Tibial nerve (tissue), 4 donors: ENCODE data around the gene ANKRD11. TPM values are rescaled to one million over a fixed set of nuclear protein-coding genes. Genes with fewer than 3 reads are reported as not detected.

Experiments
- DNase-seq, 2 donors: peaks; one replicate each; pipeline ENCODE4 v3.0.0-alpha.2; 2019; ENCODE audit warnings: low spot score in 2 of 2
- H3K27ac ChIP-seq, 4 donors: fragments of 200-600 bp; sonication (generic) in 3 of 4; one replicate each; pipeline ENCODE4 v1.5.1; 2017 to 2019; ENCODE audit warnings: mild to moderate bottlenecking in 1 of 4
- H3K27me3 ChIP-seq, 2 donors: fragments of 200-600 bp; sonication (generic) in 1 of 2; one replicate each; pipeline versions ENCODE4 v1.5.1 to v1.6.0; 2017 to 2019
- H3K36me3 ChIP-seq, 3 donors: fragments of 200-600 bp; sonication (generic); one replicate each; pipeline ENCODE4 v1.5.1; 2018 to 2019
- H3K4me1 ChIP-seq, 4 donors: fragments of 200-600 bp; sonication (generic) in 3 of 4; one replicate each; pipeline ENCODE4 v1.5.1; 2017 to 2019
- H3K4me3 ChIP-seq, 4 donors: fragments of 200-600 bp; sonication (generic) in 3 of 4; one replicate each; pipeline ENCODE4 v1.5.1; 2017 to 2019; ENCODE audit warnings: mild to moderate bottlenecking in 1 of 4, moderate library complexity in 1 of 4
- H3K9me3 ChIP-seq, 4 donors: fragments of 200-600 bp; sonication (generic) in 3 of 4; one replicate each; pipeline ENCODE4 v1.5.1; 2017 to 2019
- EP300 ChIP-seq, 2 donors: sonication (generic); formaldehyde crosslinking; IDR thresholded peaks; one replicate each; pipeline ENCODE4 v1.6.1; 2017; ENCODE audit warnings: antibody characterized with exemption in 2 of 2, mild to moderate bottlenecking in 1 of 2
- POLR2A ChIP-seq, 2 donors: fragments of 450-650 bp; IDR thresholded peaks; one replicate each; pipeline ENCODE4 v1.6.1; 2017; ENCODE audit warnings: antibody characterized with exemption in 2 of 2, mild to moderate bottlenecking in 2 of 2, moderate library complexity in 2 of 2
- WGBS, 2 donors: methylation state at CpG; one replicate each; pipeline ENCODE4 v1.1.5; 2018; 5-methylcytosine and 5-hydroxymethylcytosine counted together
- total RNA-seq, 4 donors: library from RNA; depleted of rRNA; stranded (reverse); fragments of >200 nt; gene quantifications; one replicate each; pipeline ENCODE4 v1.1.0, GENCODE V29; 2016
- TF ChIP-seq, protein P1 (sequence below), 5 experiments: fragments of 200-600 bp in 3 of 5; fragments of 450-650 bp in 2 of 5; sonication (generic) in 3 of 5; IDR thresholded peaks; one replicate each; pipeline ENCODE4 v1.5.1; 2016 to 2019; ENCODE audit warnings: antibody characterized with exemption in 5 of 5, mild to moderate bottlenecking in 3 of 5, moderate library complexity in 2 of 5

The ANKRD11 gene
- total RNA-seq, 4 donors from 2014 or later: 104 to 177 (median 112) TPM

DNA sequence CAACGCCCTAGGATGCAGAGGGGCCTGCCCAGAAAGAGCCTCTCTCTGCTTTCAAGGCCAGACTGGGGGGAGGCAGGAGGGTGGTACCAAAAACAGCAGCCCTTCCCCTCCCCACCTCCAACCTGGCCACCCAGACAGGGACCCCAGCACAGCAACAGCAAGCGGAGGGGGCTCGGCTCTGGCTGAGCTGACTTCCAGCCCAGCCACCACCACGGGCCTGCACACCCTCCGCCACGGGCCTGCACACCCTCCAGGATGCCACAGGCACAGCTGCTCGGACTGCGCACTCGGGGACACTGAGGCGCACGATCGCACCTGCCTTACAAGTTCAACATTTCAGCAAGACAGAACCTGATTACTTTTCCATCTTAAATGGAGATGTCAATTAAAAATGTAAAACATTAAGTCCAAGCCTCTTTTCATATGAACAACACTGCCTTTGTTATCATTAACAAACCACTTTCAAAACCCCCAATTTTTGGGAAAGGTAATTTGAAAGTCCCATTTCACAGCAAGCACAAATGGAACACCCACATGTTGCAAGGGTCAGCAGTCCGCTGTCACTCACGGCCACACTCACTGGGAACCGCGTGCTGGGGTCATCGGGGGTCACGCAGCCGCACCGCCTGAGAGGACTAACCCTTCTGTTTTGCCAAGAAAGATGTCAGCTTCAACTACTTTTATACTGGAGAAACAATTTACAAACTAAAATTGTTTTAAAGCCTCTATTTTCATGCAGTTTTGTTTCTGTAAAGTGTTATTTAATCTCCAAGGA is 76.4 kb downstream of the ANKRD11 start:
- H3K9me3 ChIP-seq: no peaks in the 10 kb centered on the region
- no peak overlapping the region for H3K4me3 ChIP-seq
- H3K27ac ChIP-seq: no peak overlapping the region
- peaks cover 0 to 85% (median 60%) of the 10 kb centered on the region in 4 donors for H3K4me1 ChIP-seq
- H3K27me3 ChIP-seq: no peaks in the 10 kb centered on the region
- TF ChIP-seq, protein P1, sequence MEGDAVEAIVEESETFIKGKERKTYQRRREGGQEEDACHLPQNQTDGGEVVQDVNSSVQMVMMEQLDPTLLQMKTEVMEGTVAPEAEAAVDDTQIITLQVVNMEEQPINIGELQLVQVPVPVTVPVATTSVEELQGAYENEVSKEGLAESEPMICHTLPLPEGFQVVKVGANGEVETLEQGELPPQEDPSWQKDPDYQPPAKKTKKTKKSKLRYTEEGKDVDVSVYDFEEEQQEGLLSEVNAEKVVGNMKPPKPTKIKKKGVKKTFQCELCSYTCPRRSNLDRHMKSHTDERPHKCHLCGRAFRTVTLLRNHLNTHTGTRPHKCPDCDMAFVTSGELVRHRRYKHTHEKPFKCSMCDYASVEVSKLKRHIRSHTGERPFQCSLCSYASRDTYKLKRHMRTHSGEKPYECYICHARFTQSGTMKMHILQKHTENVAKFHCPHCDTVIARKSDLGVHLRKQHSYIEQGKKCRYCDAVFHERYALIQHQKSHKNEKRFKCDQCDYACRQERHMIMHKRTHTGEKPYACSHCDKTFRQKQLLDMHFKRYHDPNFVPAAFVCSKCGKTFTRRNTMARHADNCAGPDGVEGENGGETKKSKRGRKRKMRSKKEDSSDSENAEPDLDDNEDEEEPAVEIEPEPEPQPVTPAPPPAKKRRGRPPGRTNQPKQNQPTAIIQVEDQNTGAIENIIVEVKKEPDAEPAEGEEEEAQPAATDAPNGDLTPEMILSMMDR (IDR thresholded peaks at IDR 0.05): no peak
- no peak for TF ChIP-seq POLR2A (IDR thresholded peaks at IDR 0.05)
- no peak for TF ChIP-seq EP300 (IDR thresholded peaks at IDR 0.05)
- no peak for DNase-seq
- WGBS, 2 donors: 59% methylated on average over 20 of the region's 20 CpGs
- H3K36me3 ChIP-seq: peaks cover 0 to 9% (median 0%) of the 10 kb centered on the region in 3 donors

DNA sequence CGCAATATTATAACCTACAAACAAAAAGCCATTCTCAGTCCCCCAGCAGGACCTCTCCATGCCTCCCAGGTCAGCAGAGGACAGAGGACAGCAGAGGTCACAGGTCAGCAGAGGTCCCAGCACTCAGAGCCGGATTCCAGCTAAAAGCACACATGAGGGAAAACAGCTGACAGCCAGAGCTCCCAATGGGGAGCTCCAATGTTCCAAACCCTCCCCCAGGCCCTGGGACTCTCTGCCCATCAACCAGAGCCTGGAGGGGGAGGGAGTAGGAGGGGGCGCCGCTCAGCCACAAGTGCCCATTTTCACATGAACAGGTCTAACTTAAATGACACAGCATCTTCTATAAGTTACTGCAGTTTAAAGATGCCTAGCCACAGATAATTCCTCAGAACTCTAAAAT is 77.5 kb downstream of the ANKRD11 start:
- 9 to 10% methylated on average over 4 of the region's 4 CpGs for WGBS, 2 donors
- Histone ChIP-seq H3K4me3 (no peak overlapping the region), H3K4me1 (peaks cover 0 to 92% (median 71%) of the 10 kb centered on the region in 4 donors), H3K9me3 (no peaks in the 10 kb centered on the region), H3K27me3 (no peaks in the 10 kb centered on the region), H3K36me3 (peaks cover 0 to 8% (median 0%) of the 10 kb centered on the region in 3 donors), H3K27ac (no peak overlapping the region)
- TF ChIP-seq EP300 (IDR thresholded peaks at IDR 0.05) (no peak), POLR2A (IDR thresholded peaks at IDR 0.05) (no peak)
- TF ChIP-seq, protein P1 (IDR thresholded peaks at IDR 0.05): no peak
- DNase-seq: no peak

GRCh38 chr16:89411335-89411850 is 79.0 kb downstream of the ANKRD11 start:
- Histone ChIP-seq H3K4me1 (peaks cover 0 to 94% (median 75%) of the 10 kb centered on the region in 4 donors), H3K27ac (no peak overlapping the region), H3K27me3 (no peaks in the 10 kb centered on the region), H3K4me3 (no peak overlapping the region), H3K36me3 (no peaks in the 10 kb centered on the region), H3K9me3 (no peaks in the 10 kb centered on the region)
- no peak for DNase-seq
- WGBS, 2 donors: 57 to 63% methylated on average over 10 of the region's 10 CpGs
- no peak for TF ChIP-seq POLR2A (IDR thresholded peaks at IDR 0.05)
- TF ChIP-seq EP300 (IDR thresholded peaks at IDR 0.05): no peak
- TF ChIP-seq, protein P1 (IDR thresholded peaks at IDR 0.05): no peak

- H3K27me3 ChIP-seq: no peaks in the 10 kb centered on the region
- 12 to 14% methylated on average over 11 of the region's 11 CpGs for WGBS, 2 donors
- peak in 1 of 2 donors; percentile 64 for TF ChIP-seq EP300 (IDR thresholded peaks at IDR 0.05)
- TF ChIP-seq, protein P1 (IDR thresholded peaks at IDR 0.05): no peak
- no peaks in the 10 kb centered on the region for H3K36me3 ChIP-seq
- H3K9me3 ChIP-seq: no peaks in the 10 kb centered on the region
- H3K4me3 ChIP-seq: no peak overlapping the region
- H3K27ac ChIP-seq: peak overlapping the region in 2 of 4 donors; percentile 11 to 62
- peak; percentile 43 to 52 for DNase-seq
- H3K4me1 ChIP-seq: peaks cover 0 to 94% (median 72%) of the 10 kb centered on the region in 4 donors
These were observed 79.5 kb downstream of the ANKRD11 start for GRCh38 chr16:89410794-89411309.

- no peaks in the 10 kb centered on the region for H3K9me3 ChIP-seq
- H3K27ac ChIP-seq: peak overlapping the region in 2 of 4 donors; percentile 11 to 62
These were observed 80.0 kb downstream of the ANKRD11 start for GRCh38 chr16:89410322-89410721.

More at GRCh38 chr16:89410322-89410721, 80.0 kb downstream of the ANKRD11 start:
- H3K36me3 ChIP-seq: no peaks in the 10 kb centered on the region
- no peak overlapping the region for H3K4me3 ChIP-seq
- TF ChIP-seq, protein P1 (IDR thresholded peaks at IDR 0.05): no peak
- TF ChIP-seq POLR2A (IDR thresholded peaks at IDR 0.05) (no peak), EP300 (IDR thresholded peaks at IDR 0.05) (no peak)
- 13 to 19% methylated on average over 6 of the region's 6 CpGs for WGBS, 2 donors
- peaks cover 0 to 93% (median 74%) of the 10 kb centered on the region in 4 donors for H3K4me1 ChIP-seq
- no peaks in the 10 kb centered on the region for H3K27me3 ChIP-seq
- no peak for DNase-seq
